HG02840 (cell line): Measurements from ENCODE around the gene SNAPIN.

Source experiments
- ATAC-seq: cut with Tn5 transposase; IDR thresholded peaks from one replicate; pipeline ENCODE4 v1.9.1; 2021; ENCODE audit warnings: mild to moderate bottlenecking, moderate library complexity, moderate number of reproducible peaks; ENCODE audit not compliant: unreplicated experiment, low FRiP score

Gene SNAPIN

GRCh38 chr1:153698923-153699714 is 40.6 kb downstream of the SNAPIN start:
- ATAC-seq = no peak

GRCh38 chr1:153699768-153700167 is 41.3 kb downstream of the SNAPIN start:
- no peak for ATAC-seq

DNA sequence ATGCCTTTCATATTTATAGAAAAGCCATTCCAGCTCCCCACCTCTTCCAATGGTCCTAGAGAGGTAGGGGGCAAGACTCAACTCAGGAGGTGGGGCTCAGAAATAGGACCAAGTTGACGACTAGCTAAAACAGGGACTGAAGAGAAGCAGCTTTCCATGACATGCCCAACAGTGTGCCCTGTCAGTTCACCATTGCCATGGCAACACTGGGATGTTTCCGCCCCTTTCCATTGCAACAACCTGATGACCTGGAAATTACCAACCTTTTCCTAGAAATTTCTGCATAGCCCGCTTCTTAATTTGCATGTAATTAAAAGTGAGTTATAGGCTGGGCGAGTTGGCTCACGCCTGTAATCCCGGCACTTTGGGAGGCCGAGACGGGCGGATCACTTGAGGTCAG is 47.0 kb downstream of the SNAPIN start:
- no peak for ATAC-seq

- no peak for ATAC-seq
Observed at GRCh38 chr1:153711026-153711425, 52.5 kb downstream of the SNAPIN start.
